A549 (cell line): Measurements from ENCODE around the gene LSM3. TPM values are rescaled to one million over a fixed set of nuclear protein-coding genes. Genes with fewer than 3 reads are reported as not detected.

Source experiments
- ATAC-seq, 2 experiments: fragments of 200-7000 bp in 1 of 2; fragments of >200 bp in 1 of 2; cut with Nextera tagmentation in 1 of 2; cut with Tn5 transposase in 1 of 2; 3 replicates each; pipeline versions ENCODE4 v1.8.0 to v1.9.1; 2018 to 2020; ENCODE audit warnings: mild to moderate bottlenecking in 1 of 2, moderate library complexity in 1 of 2
- CTCF ChIA-PET: fragments of 300-600 bp; sonication (Branson Sonifier 250); formaldehyde crosslinking; extraction: SDS; loops from one replicate; lab custom pipeline; 2021; ENCODE audit warnings: antibody characterized with exemption, inconsistent platforms; lab: Yijun Ruan, JAX
- POLR2A ChIA-PET: fragments of 350-600 bp; formaldehyde crosslinking; extraction: SDS; loops from one replicate; lab custom pipeline; 2021; ENCODE audit warnings: antibody characterized with exemption, inconsistent platforms; lab: Yijun Ruan, JAX
- DNase-seq, 2 experiments: peaks; one replicate each; pipeline versions ENCODE4 v3.0.0 to v3.0.0-alpha.2; 2011 to 2016; ENCODE audit warnings: low read depth in 1 of 2, low spot score in 1 of 2
- FAIRE-seq: peaks from 2 replicates; lab custom pipeline; 2011; peaks lifted over from hg19 to GRCh38; lab: Jason Lieb, UNC
- H3K27ac ChIP-seq, 2 experiments: fragments of >200 bp; sonication (Bioruptor Twin); formaldehyde crosslinking; 3 replicates each; pipeline ENCODE4 v1.5.1; 2016 to 2017
- H3K4me1 ChIP-seq: fragments of >200 bp; sonication (Bioruptor Twin); formaldehyde crosslinking; 3 replicates; pipeline ENCODE4 v1.6.1; 2016
- H3K4me2 ChIP-seq: fragments of >200 bp; sonication (Bioruptor Twin); formaldehyde crosslinking; 3 replicates; pipeline ENCODE4 v1.6.1; 2016
- H3K4me3 ChIP-seq: fragments of >200 bp; sonication (Bioruptor Twin); formaldehyde crosslinking; 3 replicates; pipeline ENCODE4 v1.5.1; 2016
- H3K9me3 ChIP-seq: fragments of >200 bp; sonication (Bioruptor Twin); formaldehyde crosslinking; 3 replicates; pipeline ENCODE4 v1.6.1; 2016
- BHLHE40 ChIP-seq: IDR thresholded peaks from 2 replicates; pipeline ENCODE4 v1.6.1; 2012; ENCODE audit warnings: low read depth, low read length, inconsistent platforms
- CBX2 ChIP-seq: fragments of 200-600 bp; sonication (generic); IDR thresholded peaks from 2 replicates; pipeline ENCODE4 v1.6.1; 2016; ENCODE audit warnings: low read depth, mild to moderate bottlenecking, borderline replicate concordance
- CBX8 ChIP-seq: fragments of 200-600 bp; sonication (generic); IDR thresholded peaks from 2 replicates; pipeline ENCODE4 v1.6.1; 2016
- CHD2 ChIP-seq: fragments of 150-350 bp; IDR thresholded peaks from 2 replicates; pipeline ENCODE4 v1.6.1; 2014; ENCODE audit warnings: low read length; ENCODE audit not compliant: partially characterized antibody
- EHF ChIP-seq: fragments of 250-450 bp; sonication (Bioruptor Pico); IDR thresholded peaks from 2 replicates; pipeline ENCODE4 v1.5.0; 2020; ENCODE audit warnings: mild to moderate bottlenecking
- EHMT2 ChIP-seq: fragments of 200-600 bp; sonication (generic); IDR thresholded peaks from 2 replicates; pipeline ENCODE4 v1.6.1; 2016; ENCODE audit warnings: antibody characterized with exemption, low read depth, mild to moderate bottlenecking, moderate library complexity
- EP300 ChIP-seq, 2 experiments: fragments of >200 bp; sonication (Bioruptor Twin); formaldehyde crosslinking; IDR thresholded peaks; 2 replicates in 1 of 2; 3 replicates in 1 of 2; pipeline ENCODE4 v1.6.1; 2016 to 2017
- FOSB ChIP-seq: fragments of 250-450 bp; sonication (Bioruptor Pico); IDR thresholded peaks from 2 replicates; pipeline ENCODE4 v1.5.0; 2020; ENCODE audit warnings: mild to moderate bottlenecking, moderate library complexity
- FOSL2 ChIP-seq, 2 experiments: fragments of 450-650 bp in 1 of 2; fragments of >200 bp in 1 of 2; sonication (Bioruptor Twin) in 1 of 2; formaldehyde crosslinking; IDR thresholded peaks; 2 replicates each; pipeline versions ENCODE4 v1.5.0 to v1.6.1; 2016 to 2020; ENCODE audit warnings: mild to moderate bottlenecking in 1 of 2, moderate library complexity in 1 of 2
- FOXS1 ChIP-seq: fragments of 250-450 bp; sonication (Bioruptor Pico); IDR thresholded peaks from 2 replicates; pipeline ENCODE4 v1.5.0; 2020; ENCODE audit warnings: mild to moderate bottlenecking, moderate library complexity
- HOXA7 ChIP-seq: fragments of 250-450 bp; sonication (Bioruptor Pico); IDR thresholded peaks from 2 replicates; pipeline ENCODE4 v1.5.0; 2020; ENCODE audit warnings: mild to moderate bottlenecking, moderate library complexity
- NPAS2 ChIP-seq: fragments of 250-450 bp; sonication (Bioruptor Pico); IDR thresholded peaks from 2 replicates; pipeline ENCODE4 v1.8.0; 2022; ENCODE audit warnings: mild to moderate bottlenecking, moderate library complexity, borderline replicate concordance
- RNF2 ChIP-seq: fragments of 200-600 bp; sonication (generic); IDR thresholded peaks from 2 replicates; pipeline ENCODE4 v1.6.1; 2016; ENCODE audit warnings: low read depth, mild to moderate bottlenecking, antibody characterized with exemption, moderate library complexity, borderline replicate concordance
- SMC3 ChIP-seq: fragments of >200 bp; sonication (Bioruptor Twin); formaldehyde crosslinking; IDR thresholded peaks from 3 replicates; pipeline ENCODE4 v1.6.1; 2018; ENCODE audit warnings: inconsistent platforms
- ZNF302 ChIP-seq: fragments of 250-450 bp; sonication (Bioruptor Pico); IDR thresholded peaks from 2 replicates; pipeline ENCODE4 v1.9.0; 2021; ENCODE audit warnings: inconsistent platforms, mild to moderate bottlenecking, moderate library complexity
- WGBS: methylation state at CpG from one replicate; pipeline ENCODE4 v1.1.6; 2017; ENCODE audit errors: missing lambda C conversion rate; 5-methylcytosine and 5-hydroxymethylcytosine counted together
- polyA plus RNA-seq, 4 experiments: library from polyadenylated mRNA; depleted of rRNA in 3 of 4; stranded (reverse); fragments of >200 nt; fragmentation: RNase III in 1 of 4; extraction: RNeasy Plus Mini Kit Qiagen cat#74134 plus additional on column Dnase treatment in 1 of 4; gene quantifications; 2 replicates in 3 of 4; 3 replicates in 1 of 4; pipeline ENCODE4 v1.2.3, GENCODE V29; 2011 to 2017
- TF ChIP-seq, protein P1 (sequence below): fragments of >200 bp; sonication (Bioruptor Twin); formaldehyde crosslinking; IDR thresholded peaks from 3 replicates; pipeline ENCODE4 v1.5.1; 2016
- TF ChIP-seq, protein P2 (sequence below): IDR thresholded peaks from 2 replicates; pipeline ENCODE4 v1.6.1; 2012; ENCODE audit warnings: low read depth, borderline replicate concordance

Gene LSM3
- polyA plus RNA-seq, 2 of the 4 experiments (the other 2 are of a cell fraction) = 23.9 to 32.0 TPM

DNA sequence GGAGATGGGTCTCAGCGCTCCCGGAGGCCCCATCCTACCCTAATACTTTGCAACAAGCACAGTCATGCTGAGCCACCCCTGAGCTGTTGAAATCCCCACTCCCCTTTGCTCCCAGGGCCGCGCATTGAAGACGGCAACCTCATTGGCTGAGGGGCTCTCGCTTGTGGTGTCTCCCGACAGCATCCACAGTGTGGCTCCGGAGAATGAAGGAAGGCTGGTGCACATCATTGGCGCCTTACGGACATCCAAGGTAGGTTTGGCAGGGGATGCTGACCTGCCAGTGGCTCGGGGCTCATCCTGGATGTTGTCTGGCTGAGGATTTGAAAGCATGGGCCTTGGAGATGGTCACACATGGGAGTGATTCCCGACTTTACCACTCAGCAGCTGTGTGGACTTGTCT, 47.9 kb upstream of the LSM3 start:
- no peaks in the 10 kb centered on the region for H3K9me3 ChIP-seq
- CTCF ChIA-PET = interaction anchor here (0.8 to 1.6 kb wide), 2 partner anchors 12 to 15 kb away, joined by 3 to 6 read pairs; no protein-coding TSS in a partner anchor

DNA sequence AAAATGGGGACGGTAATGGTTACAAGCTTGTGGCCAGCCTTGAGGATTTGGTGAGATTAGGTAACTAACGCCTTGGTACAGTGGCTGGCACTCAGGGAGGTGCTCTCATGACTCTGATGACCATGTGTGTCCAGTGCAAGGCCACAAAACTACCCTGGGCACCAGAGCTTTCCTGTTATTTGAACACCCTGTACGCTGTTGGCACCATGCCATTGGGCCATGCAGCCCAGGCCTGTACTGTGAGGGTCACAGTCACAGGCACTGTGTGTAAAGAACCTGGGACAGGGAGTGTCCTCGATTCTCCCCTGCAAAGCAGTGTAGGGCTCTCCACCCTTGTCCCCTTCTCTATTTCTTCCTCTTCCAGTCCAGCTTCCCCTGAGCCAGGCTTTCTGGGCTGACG, 47.5 kb upstream of the LSM3 start:
- 70% methylated on average over 5 of the region's 5 CpGs for WGBS

More for the DNA sequence above, 47.9 kb upstream of the LSM3 start:
- DNase-seq (no peak), ATAC-seq (no peak), FAIRE-seq (no peak)
- H3K27ac ChIP-seq = no peak overlapping the region
- no peak overlapping the region for H3K4me3 ChIP-seq
- H3K4me2 ChIP-seq = no peak overlapping the region
- TF ChIP-seq FOXS1 (CRISPR knock-in tag) (no peak), EHF (CRISPR knock-in tag) (no peak), ZNF302 (CRISPR knock-in tag) (no peak)
- peaks cover 10% of the 10 kb centered on the region for H3K4me1 ChIP-seq
- 94% methylated on average over 12 of the region's 12 CpGs for WGBS
- POLR2A ChIA-PET = no interaction called here

DNA sequence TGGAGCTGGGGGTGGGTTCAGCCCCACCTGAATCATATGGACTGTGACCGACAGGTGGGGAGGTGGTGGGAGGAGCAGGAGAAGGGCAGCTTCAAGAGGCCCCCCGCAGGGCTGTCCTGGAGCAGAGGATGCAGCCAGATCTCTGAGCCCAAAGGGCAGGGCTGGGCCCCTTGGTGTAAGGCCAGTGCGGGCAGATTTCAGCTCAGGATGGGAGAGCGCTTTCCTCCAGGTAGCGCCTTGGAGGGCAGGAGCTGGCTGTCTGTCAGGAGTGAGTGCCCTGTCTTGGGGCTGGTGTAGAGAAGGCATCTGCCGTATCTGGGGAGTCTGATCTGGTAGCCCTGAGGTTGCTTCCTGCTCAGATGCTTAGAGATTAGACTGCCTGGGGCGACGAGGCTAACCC, 46.5 kb upstream of the LSM3 start:
- WGBS = 95% methylated on average over 8 of the region's 8 CpGs
- TF ChIP-seq CBX8 (no peak), CHD2 (no peak), NPAS2 (CRISPR knock-in tag) (no peak), EHF (CRISPR knock-in tag) (no peak), BHLHE40 (no peak), FOSB (CRISPR knock-in tag) (no peak), CBX2 (no peak), RNF2 (no peak), HOXA7 (CRISPR knock-in tag) (no peak), SMC3 (no peak), EP300 (IDR thresholded peaks at IDR 0.05) (no peak)
- TF ChIP-seq, protein P1, sequence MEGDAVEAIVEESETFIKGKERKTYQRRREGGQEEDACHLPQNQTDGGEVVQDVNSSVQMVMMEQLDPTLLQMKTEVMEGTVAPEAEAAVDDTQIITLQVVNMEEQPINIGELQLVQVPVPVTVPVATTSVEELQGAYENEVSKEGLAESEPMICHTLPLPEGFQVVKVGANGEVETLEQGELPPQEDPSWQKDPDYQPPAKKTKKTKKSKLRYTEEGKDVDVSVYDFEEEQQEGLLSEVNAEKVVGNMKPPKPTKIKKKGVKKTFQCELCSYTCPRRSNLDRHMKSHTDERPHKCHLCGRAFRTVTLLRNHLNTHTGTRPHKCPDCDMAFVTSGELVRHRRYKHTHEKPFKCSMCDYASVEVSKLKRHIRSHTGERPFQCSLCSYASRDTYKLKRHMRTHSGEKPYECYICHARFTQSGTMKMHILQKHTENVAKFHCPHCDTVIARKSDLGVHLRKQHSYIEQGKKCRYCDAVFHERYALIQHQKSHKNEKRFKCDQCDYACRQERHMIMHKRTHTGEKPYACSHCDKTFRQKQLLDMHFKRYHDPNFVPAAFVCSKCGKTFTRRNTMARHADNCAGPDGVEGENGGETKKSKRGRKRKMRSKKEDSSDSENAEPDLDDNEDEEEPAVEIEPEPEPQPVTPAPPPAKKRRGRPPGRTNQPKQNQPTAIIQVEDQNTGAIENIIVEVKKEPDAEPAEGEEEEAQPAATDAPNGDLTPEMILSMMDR = no peak
- Histone ChIP-seq H3K4me1 (peaks cover 7% of the 10 kb centered on the region; the same call in 2 of the 3 replicates), H3K27ac (no peak overlapping the region), H3K4me2 (no peak overlapping the region), H3K9me3 (no peaks in the 10 kb centered on the region), H3K4me3 (no peak overlapping the region)
- ATAC-seq (no peak), DNase-seq (no peak), FAIRE-seq (no peak)
- ChIA-PET CTCF (interaction anchor here (1.1 to 1.6 kb wide), 2 partner anchors 14 to 40 kb away, joined by 3 to 6 read pairs; no protein-coding TSS in a partner anchor), POLR2A (interaction anchor here (1.2 to 1.6 kb wide), 2 partner anchors 8 to 46 kb away, joined by 4 read pairs; partner anchors contain the start of genes CHCHD4, LSM3 and XPC)

More for the DNA sequence above, 47.5 kb upstream of the LSM3 start:
- POLR2A ChIA-PET = interaction anchor here (1.6 kb wide), 1 partner anchor 47 kb away, joined by 4 read pairs; the partner anchor contains the start of genes LSM3 and XPC
- H3K4me2 ChIP-seq = no peak overlapping the region
- DNase-seq (no peak), ATAC-seq (no peak), FAIRE-seq (no peak)
- H3K4me1 ChIP-seq = peaks cover 8% of the 10 kb centered on the region
- H3K4me3 ChIP-seq = no peak overlapping the region
- CTCF ChIA-PET = interaction anchor here (1.6 kb wide), 1 partner anchor 15 kb away, joined by 6 read pairs; no protein-coding TSS in a partner anchor
- H3K27ac ChIP-seq = no peak overlapping the region
- H3K9me3 ChIP-seq = no peaks in the 10 kb centered on the region
- no peak for TF ChIP-seq EHMT2
- TF ChIP-seq EHF (CRISPR knock-in tag) = no peak
- TF ChIP-seq RNF2 = no peak
- TF ChIP-seq FOSL2 (IDR thresholded peaks at IDR 0.05) = no peak
- no peak for TF ChIP-seq FOSL2 (CRISPR knock-in tag; IDR thresholded peaks at IDR 0.05)
- TF ChIP-seq, protein P2, sequence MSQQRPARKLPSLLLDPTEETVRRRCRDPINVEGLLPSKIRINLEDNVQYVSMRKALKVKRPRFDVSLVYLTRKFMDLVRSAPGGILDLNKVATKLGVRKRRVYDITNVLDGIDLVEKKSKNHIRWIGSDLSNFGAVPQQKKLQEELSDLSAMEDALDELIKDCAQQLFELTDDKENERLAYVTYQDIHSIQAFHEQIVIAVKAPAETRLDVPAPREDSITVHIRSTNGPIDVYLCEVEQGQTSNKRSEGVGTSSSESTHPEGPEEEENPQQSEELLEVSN = no peak
- TF ChIP-seq FOXS1 (CRISPR knock-in tag) = no peak
- TF ChIP-seq CBX2 = no peak
- TF ChIP-seq, all 56 proteins: peak for 0
